ENCODE results near the gene KCNQ1. TPM values are rescaled to one million over a fixed set of nuclear protein-coding genes. Genes with fewer than 3 reads are reported as not detected.

The KCNQ1 gene
- total and polyA plus RNA-seq, 2 experiments from 2014 or later = 0.45 to 0.87 TPM

- TF ChIP-seq ZNF462 (CRISPR knock-in tag; IDR thresholded peaks at IDR 0.05) = no peak
These were observed 449.1 kb downstream of the KCNQ1 start (continued) for GRCh38 chr11:2893935-2894334.

- peaks cover 57% of the 10 kb centered on the region for H3K27me3 Mint-ChIP-seq (ENCODE audit: insufficient read depth, low read depth, poor library complexity)
- DNase-seq (ENCODE audit: low spot score) (no peak), ATAC-seq (no peak)
- H3K79me2 ChIP-seq (replicated peaks; ENCODE audit: insufficient read depth) = no peaks in the 10 kb centered on the region
- H3K27ac Mint-ChIP-seq = no peak overlapping the region
- peaks cover 10% of the 10 kb centered on the region for H3K4me1 Mint-ChIP-seq
- H3K4me1 ChIP-seq (ENCODE audit: insufficient read depth) = peaks cover 9% of the 10 kb centered on the region
- peaks cover 32% of the 10 kb centered on the region for H3K9me3 Mint-ChIP-seq
- H3K27ac ChIP-seq (ENCODE audit: low read depth) = no peak overlapping the region
- no peak overlapping the region for H3K4me3 ChIP-seq
- peaks cover 4% of the 10 kb centered on the region; the same call in 1 of the 2 replicates for H3K27me3 ChIP-seq (ENCODE audit: insufficient read depth)
- no peak overlapping the region for H3K4me3 Mint-ChIP-seq
- H2AFZ ChIP-seq = no peak overlapping the region
- H3K36me3 Mint-ChIP-seq (ENCODE audit: low read depth) = peaks cover 12% of the 10 kb centered on the region
- no peaks in the 10 kb centered on the region for H3K9me2 ChIP-seq (ENCODE audit: insufficient read depth)
- H3F3A ChIP-seq (replicated peaks; ENCODE audit: low read depth) = peaks cover 14% of the 10 kb centered on the region; the same call in 1 of the 2 replicates
- H4K20me1 ChIP-seq (replicated peaks; ENCODE audit: insufficient read depth) = no peaks in the 10 kb centered on the region; the same call in 1 of the 2 replicates
- no peaks in the 10 kb centered on the region for H3K36me3 ChIP-seq (ENCODE audit: insufficient read depth)
- no peak overlapping the region for H3K4me2 ChIP-seq
- no peak for TF ChIP-seq POLR2AphosphoS5 (IDR thresholded peaks at IDR 0.05; ENCODE audit: low read depth)
- TF ChIP-seq ZNF114 (CRISPR knock-in tag; IDR thresholded peaks at IDR 0.05) = no peak
- TF ChIP-seq CTCF (conservative IDR thresholded peaks at IDR 0.05; ENCODE audit: low read depth in 2 of 2) = no peak
- no peak for TF ChIP-seq EZH2 (IDR thresholded peaks at IDR 0.05; ENCODE audit: low read depth, unreplicated experiment)
- no peak for TF ChIP-seq NANOG (IDR thresholded peaks at IDR 0.05; ENCODE audit: borderline replicate concordance)
- TF ChIP-seq ETS1 (IDR thresholded peaks at IDR 0.05) = no peak
- no peak for TF ChIP-seq ZNF462 (CRISPR knock-in tag; IDR thresholded peaks at IDR 0.05)
These were observed 451.2 kb downstream of the KCNQ1 start for GRCh38 chr11:2896047-2896446.

Measured in GM23338 (cell line).